ENCODE results near the gene LRCH4. TPM values are rescaled to one million over a fixed set of nuclear protein-coding genes. Genes with fewer than 3 reads are reported as not detected.

Gene LRCH4
- total RNA-seq, 4 donors from 2014 or later: 55.0 to 107 (median 76.6) TPM

- Histone ChIP-seq H3K27me3 (no peaks in the 10 kb centered on the region), H3K4me1 (peaks cover 36 to 37% of the 10 kb centered on the region in 2 donors), H3K9me3 (no peaks in the 10 kb centered on the region), H3K27ac (peak overlapping the region; percentile 97 to 98 (median 98)), H3K36me3 (peaks cover 16 to 22% of the 10 kb centered on the region in 2 donors), H3K4me3 (replicated peaks in 1 of 3) (peak overlapping the region; percentile 46 to 96 (median 68))
- WGBS, 2 donors: 2% methylated on average over 18 to 20 of the region's 20 CpGs
- DNase-seq: peak; percentile 86 to 88
- intact Hi-C loops (cut with DNase I): no loop called here
- TF ChIP-seq CTCF (IDR thresholded peaks at IDR 0.05): no peak
- TF ChIP-seq POLR2A (IDR thresholded peaks at IDR 0.05): no peak
Observed at GRCh38 chr7:100584683-100585510, 1.0 kb downstream of the LRCH4 start.

GRCh38 chr7:100584054-100584682 lies 1.8 kb downstream of the LRCH4 start:
- Histone ChIP-seq H3K27me3 (no peaks in the 10 kb centered on the region), H3K36me3 (peaks cover 21 to 26% of the 10 kb centered on the region in 2 donors), H3K4me1 (peaks cover 36 to 37% of the 10 kb centered on the region in 2 donors), H3K4me3 (replicated peaks in 1 of 3) (peak overlapping the region in 1 of 3 donors; percentile 96), H3K9me3 (no peaks in the 10 kb centered on the region), H3K27ac (peak overlapping the region; percentile 97 to 98 (median 98))
- TF ChIP-seq POLR2A (IDR thresholded peaks at IDR 0.05): no peak
- TF ChIP-seq CTCF (IDR thresholded peaks at IDR 0.05): no peak
- intact Hi-C loops (cut with DNase I): no loop called here
- peak in 1 of 2 donors; percentile 55 for DNase-seq
- 35% methylated on average over 15 of the region's 15 CpGs for WGBS, 2 donors

- Histone ChIP-seq H3K4me3 (replicated peaks in 1 of 3) (peak overlapping the region in 1 of 3 donors; percentile 96), H3K27ac (peak overlapping the region; percentile 97 to 98 (median 98))
Observed at GRCh38 chr7:100583132-100584053, 2.5 kb downstream of the LRCH4 start.

GRCh38 chr7:100582650-100583049 lies 3.3 kb downstream of the LRCH4 start:
- peaks cover 36 to 37% of the 10 kb centered on the region in 2 donors for H3K4me1 ChIP-seq
- WGBS, 2 donors: 69 to 77% methylated on average over 11 of the region's 11 CpGs
- no peaks in the 10 kb centered on the region for H3K27me3 ChIP-seq
- H3K9me3 ChIP-seq: no peaks in the 10 kb centered on the region
- intact Hi-C loops (cut with DNase I): no loop called here
- peak overlapping the region in 2 of 3 donors; percentile 10 to 37 for H3K27ac ChIP-seq
- no peak for TF ChIP-seq CTCF (IDR thresholded peaks at IDR 0.05)
- TF ChIP-seq POLR2A (IDR thresholded peaks at IDR 0.05): no peak
- no peak for DNase-seq
- H3K36me3 ChIP-seq: peaks cover 36 to 41% of the 10 kb centered on the region in 2 donors
- no peak overlapping the region for H3K4me3 ChIP-seq (replicated peaks in 1 of 3)

More at GRCh38 chr7:100583132-100584053, 2.5 kb downstream of the LRCH4 start:
- TF ChIP-seq CTCF (IDR thresholded peaks at IDR 0.05) (no peak), POLR2A (IDR thresholded peaks at IDR 0.05) (no peak)
- Histone ChIP-seq H3K36me3 (peaks cover 28 to 34% of the 10 kb centered on the region in 2 donors), H3K4me1 (peaks cover 36 to 37% of the 10 kb centered on the region in 2 donors), H3K9me3 (no peaks in the 10 kb centered on the region), H3K27me3 (no peaks in the 10 kb centered on the region)
- peak; percentile 81 to 83 for DNase-seq
- 39 to 47% methylated on average over 16 to 22 of the region's 23 CpGs for WGBS, 2 donors
- intact Hi-C loops (cut with DNase I): no loop called here

All from thyroid gland (tissue), 4 donors.